Heart right ventricle (tissue), 16 donors: Measurements from ENCODE around the gene TEX26. TPM values are rescaled to one million over a fixed set of nuclear protein-coding genes. Genes with fewer than 3 reads are reported as not detected.

Source experiments
- ATAC-seq, 8 donors: fragments of 200-7000 bp; cut with Tn5 transposase; one replicate each; pipeline ENCODE4 v1.9.1; 2020; ENCODE audit warnings: mild to moderate bottlenecking in 8 of 8, moderate library complexity in 8 of 8, moderate number of reproducible peaks in 1 of 8
- DNase-seq, 2 donors: peaks; one replicate each; pipeline ENCODE4 v3.0.0-alpha.2; 2020
- H3K27ac ChIP-seq, 10 donors: fragments of 200-600 bp; sonication (generic) in 2 of 10; one replicate each; pipeline versions ENCODE4 v1.5.0 to v1.8.0; 2020 to 2022; ENCODE audit warnings: mild to moderate bottlenecking in 3 of 10
- H3K27me3 ChIP-seq, 7 donors: fragments of 200-600 bp; one replicate each; pipeline ENCODE4 v1.8.0; 2021 to 2022; ENCODE audit warnings: mild to moderate bottlenecking in 2 of 7
- H3K36me3 ChIP-seq, 9 donors: fragments of 200-600 bp; sonication (generic) in 1 of 9; one replicate each; pipeline versions ENCODE4 v1.5.0 to v1.8.0; 2020 to 2022; ENCODE audit warnings: mild to moderate bottlenecking in 2 of 9
- H3K4me1 ChIP-seq, 9 donors: fragments of 200-600 bp; sonication (generic) in 1 of 9; one replicate each; pipeline versions ENCODE4 v1.5.0 to v1.8.0; 2020 to 2022; ENCODE audit warnings: mild to moderate bottlenecking in 4 of 9
- H3K4me3 ChIP-seq, 10 donors: fragments of 200-600 bp; sonication (generic) in 2 of 10; one replicate each; pipeline versions ENCODE4 v1.5.0 to v1.8.0; 2020 to 2022; ENCODE audit warnings: mild to moderate bottlenecking in 7 of 10, moderate library complexity in 2 of 10
- H3K9me3 ChIP-seq, 11 donors: fragments of 200-600 bp in 10 of 11; sonication (generic) in 2 of 11; one replicate each; pipeline versions ENCODE4 v1.5.0 to v1.8.0; 2013 to 2022; ENCODE audit warnings: mild to moderate bottlenecking in 2 of 11, control low read depth in 1 of 11, moderate library complexity in 1 of 11
- WGBS, 2 donors: extraction: QIAGEN DNeasy Blood & Tissue Kit; methylation state at CpG; one replicate each; pipeline ENCODE4 v1.1.7; 2013; ENCODE audit warnings: inconsistent platforms in 1 of 2; 5-methylcytosine and 5-hydroxymethylcytosine counted together
- intact Hi-C, 10 donors: fragments of 100-400 bp; cut with DNase I; formaldehyde crosslinking; loops; one replicate each; pipeline versions ENCODE4 v1.11.1 to v1.14.2; 2022
- polyA plus RNA-seq, 2 donors: library from polyadenylated mRNA; stranded (reverse); fragments of 200-250 nt; gene quantifications; one replicate each; pipeline ENCODE4 v1.2.3, GENCODE V29; 2013
- total RNA-seq, 10 donors: library from RNA; stranded (reverse); fragmentation: NEBNext Ultra II Directional in 3 of 10; extraction: Animal tissue kit (Norgen Biotek cat#: 25700) in 3 of 10; gene quantifications; one replicate each; pipeline versions ENCODE4 v1.2.1 to v1.2.4, GENCODE V29; 2021 to 2023
- TF ChIP-seq, protein P1 (sequence below), 9 donors: fragments of 200-600 bp; sonication (generic) in 2 of 9; IDR thresholded peaks; one replicate each; pipeline versions ENCODE4 v1.5.0 to v1.8.0; 2021 to 2022; ENCODE audit warnings: antibody characterized with exemption in 9 of 9, mild to moderate bottlenecking in 5 of 9, moderate library complexity in 1 of 9
- donor health status: Arrhythmogenic right ventricular cardiomyopathy.
- donor health status: ischemic (EF 13 %, LVEDD 7.1; RV severe dilation, severe dysfunction).
- donor health status: healthy with polysubstance abuse.
- donor health status: DM: no; HTN: yes; CAD: no.
- donor health status: DM: no; HTN: no; CAD: no.
- donor health status: ischemic (EF 25% LVEDD 6.9; RV normal size, moderate dysfunction).
- donor health status: ischemic (EF 25% LVEDD 5.7; RV mildly dilated, moderate dysfunction).
- donor health status: healthy.
- donor health status: DM: yes; HTN: yes; CAD: no.
- donor health status: Ischemic cardiomyopathy.
- donor health status: ischemic (EF 35%, LVEDD 5.7; RV mildly dilated, moderate dysfunction).
- donor health status: nonischemic (EF 11% LVEDD 7.7; RV severe dilation, severe dysfunction).
- donor health status: DM: yes; HTN: yes; CAD: no.
- donor health status: PGD.
- donor health status: ischemic (EF 29% LVEDD 5.4; RV normal size, mild dysfunction).
- donor health status: nonischemic (EF 23%, LVEDD 6.1; RV moderate dilation, normal function).

Gene TEX26
- total and polyA plus RNA-seq, 12 donors = not detected

- intact Hi-C loops = no loop called here
- H3K4me3 ChIP-seq = no peak overlapping the region
- H3K27ac ChIP-seq = no peak overlapping the region
- H3K36me3 ChIP-seq = no peaks in the 10 kb centered on the region
- ATAC-seq = no peak
- DNase-seq = no peak
- no peaks in the 10 kb centered on the region for H3K9me3 ChIP-seq
- TF ChIP-seq, protein P1, sequence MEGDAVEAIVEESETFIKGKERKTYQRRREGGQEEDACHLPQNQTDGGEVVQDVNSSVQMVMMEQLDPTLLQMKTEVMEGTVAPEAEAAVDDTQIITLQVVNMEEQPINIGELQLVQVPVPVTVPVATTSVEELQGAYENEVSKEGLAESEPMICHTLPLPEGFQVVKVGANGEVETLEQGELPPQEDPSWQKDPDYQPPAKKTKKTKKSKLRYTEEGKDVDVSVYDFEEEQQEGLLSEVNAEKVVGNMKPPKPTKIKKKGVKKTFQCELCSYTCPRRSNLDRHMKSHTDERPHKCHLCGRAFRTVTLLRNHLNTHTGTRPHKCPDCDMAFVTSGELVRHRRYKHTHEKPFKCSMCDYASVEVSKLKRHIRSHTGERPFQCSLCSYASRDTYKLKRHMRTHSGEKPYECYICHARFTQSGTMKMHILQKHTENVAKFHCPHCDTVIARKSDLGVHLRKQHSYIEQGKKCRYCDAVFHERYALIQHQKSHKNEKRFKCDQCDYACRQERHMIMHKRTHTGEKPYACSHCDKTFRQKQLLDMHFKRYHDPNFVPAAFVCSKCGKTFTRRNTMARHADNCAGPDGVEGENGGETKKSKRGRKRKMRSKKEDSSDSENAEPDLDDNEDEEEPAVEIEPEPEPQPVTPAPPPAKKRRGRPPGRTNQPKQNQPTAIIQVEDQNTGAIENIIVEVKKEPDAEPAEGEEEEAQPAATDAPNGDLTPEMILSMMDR (IDR thresholded peaks at IDR 0.05) = no peak
- peaks cover 0 to 3% (median 0%) of the 10 kb centered on the region in 9 donors for H3K4me1 ChIP-seq
- 76 to 80% methylated on average over 4 of the region's 4 CpGs for WGBS, 2 donors
- peaks cover 0 to 12% (median 0%) of the 10 kb centered on the region in 7 donors for H3K27me3 ChIP-seq
Observed at GRCh38 chr13:30983431-30983830, 51.0 kb downstream of the TEX26 start.

GRCh38 chr13:30984620-30985019 lies 52.2 kb downstream of the TEX26 start:
- WGBS, 2 donors = 93 to 94% methylated on average over 4 of the region's 4 CpGs
- no peak overlapping the region for H3K4me3 ChIP-seq
- peaks cover 0 to 8% (median 0%) of the 10 kb centered on the region in 7 donors for H3K27me3 ChIP-seq
- intact Hi-C loops = no loop called here
- no peaks in the 10 kb centered on the region for H3K9me3 ChIP-seq
- no peaks in the 10 kb centered on the region for H3K4me1 ChIP-seq
- ATAC-seq (no peak), DNase-seq (no peak)
- no peaks in the 10 kb centered on the region for H3K36me3 ChIP-seq
- H3K27ac ChIP-seq = no peak overlapping the region
- TF ChIP-seq, protein P1 (IDR thresholded peaks at IDR 0.05) = no peak

- Histone ChIP-seq H3K36me3 (no peaks in the 10 kb centered on the region), H3K4me1 (no peaks in the 10 kb centered on the region), H3K27ac (no peak overlapping the region), H3K4me3 (no peak overlapping the region), H3K9me3 (no peaks in the 10 kb centered on the region), H3K27me3 (peaks cover 0 to 4% (median 0%) of the 10 kb centered on the region in 7 donors)
- DNase-seq (no peak), ATAC-seq (no peak)
- TF ChIP-seq, protein P1 (IDR thresholded peaks at IDR 0.05) = no peak
- intact Hi-C loops = no loop called here
- WGBS, 2 donors = 86% methylated on average over 3 of the region's 3 CpGs
Observed at GRCh38 chr13:30985637-30986205, 53.3 kb downstream of the TEX26 start.

DNA sequence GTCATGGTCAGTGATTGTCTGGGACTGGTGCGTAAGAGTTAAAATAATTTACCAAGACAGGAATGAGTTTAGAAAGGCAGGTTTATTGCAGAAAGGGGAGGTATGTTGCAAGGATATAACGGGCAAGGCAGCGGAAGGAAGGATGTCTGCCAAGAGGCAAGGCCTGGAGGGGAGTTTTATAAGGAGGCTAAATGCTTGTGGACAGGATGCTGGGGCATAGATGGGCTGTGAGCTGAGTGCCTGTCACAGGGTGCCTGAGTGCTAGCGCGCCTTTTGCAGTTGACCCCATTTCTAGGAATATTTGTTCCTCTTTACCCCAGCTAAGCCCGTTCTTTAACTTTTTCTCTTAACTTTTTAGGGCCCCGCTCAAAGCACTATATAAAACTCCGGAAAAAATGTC lies 58.7 kb downstream of the TEX26 start:
- 90 to 91% methylated on average over 8 of the region's 8 CpGs for whole genome bisulfite sequencing, 2 donors
- H3K4me3 ChIP-seq = no peak overlapping the region
- H3K9me3 ChIP-seq = no peaks in the 10 kb centered on the region
- H3K4me1 ChIP-seq = no peaks in the 10 kb centered on the region
- TF ChIP-seq, protein P1 (IDR thresholded peaks at IDR 0.05) = no peak
- intact Hi-C loops = no loop called here
- H3K27me3 ChIP-seq = peaks cover 0 to 13% (median 9%) of the 10 kb centered on the region in 7 donors
- no peaks in the 10 kb centered on the region for H3K36me3 ChIP-seq
- no peak overlapping the region for H3K27ac ChIP-seq
- ATAC-seq (no peak), DNase-seq (no peak)
